Frontal cortex (tissue), 4 donors: ENCODE results near the gene SP140L. TPM values are rescaled to one million over a fixed set of nuclear protein-coding genes. Genes with fewer than 3 reads are reported as not detected.
"Not testable (repeated sequence)": the region's sequence is repeated elsewhere in the genome, so short reads cannot be mapped to it uniquely, and the experiment has no call there.

Experiments used
- DNase-seq, 2 donors: peaks; one replicate each; pipeline ENCODE4 v3.0.0; 2012; ENCODE audit warnings: low spot score in 2 of 2
- FAIRE-seq: peaks from 2 replicates; lab custom pipeline; 2012; peaks lifted over from hg19 to GRCh38; lab: Jason Lieb, UNC
- total RNA-seq: library from RNA; depleted of rRNA; stranded (reverse); fragments of >200 nt; gene quantifications from one replicate; pipeline ENCODE4 v1.2.3, GENCODE V29; 2014
- donor health status: control.
- donor health status: control.
- donor health status: control.

Gene SP140L
- total RNA-seq, 1 donor from 2014 or later = 1.2 TPM

- no peak for FAIRE-seq
- DNase-seq = no peak
Measured at GRCh38 chr2:230356084-230356483, 29.1 kb downstream of the SP140L start.

- FAIRE-seq (no peak), DNase-seq (no peak)
Measured at GRCh38 chr2:230358305-230358704, 31.3 kb downstream of the SP140L start.

- FAIRE-seq (no peak), DNase-seq (no peak)
Measured at GRCh38 chr2:230360028-230360427, 33.0 kb downstream of the SP140L start.

- no peak for FAIRE-seq
Measured at GRCh38 chr2:230362030-230362691, 35.2 kb downstream of the SP140L start.

GRCh38 chr2:230382108-230382507 lies 55.1 kb downstream of the SP140L start:
- DNase-seq (no peak), FAIRE-seq (no peak)

More at GRCh38 chr2:230362030-230362691, 35.2 kb downstream of the SP140L start:
- DNase-seq = no peak

GRCh38 chr2:230383453-230383852 lies 56.5 kb downstream of the SP140L start:
- DNase-seq = no peak
- no peak for FAIRE-seq

GRCh38 chr2:230384986-230385385 lies 58.0 kb downstream of the SP140L start:
- no peak for FAIRE-seq

GRCh38 chr2:230394301-230394700 lies 67.3 kb downstream of the SP140L start:
- FAIRE-seq (no peak), DNase-seq (no peak)

More at GRCh38 chr2:230384986-230385385, 58.0 kb downstream of the SP140L start:
- DNase-seq = no peak

- DNase-seq, FAIRE-seq: not testable (repeated sequence)
Measured at GRCh38 chr2:230398698-230399097, 71.7 kb downstream of the SP140L start.

- FAIRE-seq (no peak), DNase-seq (no peak)
Measured at GRCh38 chr2:230400041-230400440, 73.0 kb downstream of the SP140L start.

GRCh38 chr2:230400454-230400853 lies 73.5 kb downstream of the SP140L start:
- FAIRE-seq (no peak), DNase-seq (no peak)

GRCh38 chr2:230401026-230401425 lies 74.0 kb downstream of the SP140L start:
- not testable (repeated sequence) for FAIRE-seq, DNase-seq

GRCh38 chr2:230403746-230404145 lies 76.8 kb downstream of the SP140L start:
- no peak for FAIRE-seq

GRCh38 chr2:230405824-230406223 lies 78.8 kb downstream of the SP140L start:
- FAIRE-seq (no peak), DNase-seq (no peak)

More at GRCh38 chr2:230403746-230404145, 76.8 kb downstream of the SP140L start:
- DNase-seq = no peak

- DNase-seq = no peak
- no peak for FAIRE-seq
Measured at GRCh38 chr2:230408244-230408842, 81.3 kb downstream of the SP140L start.

- not testable (repeated sequence) for FAIRE-seq, DNase-seq
Measured at GRCh38 chr2:230409316-230409715, 82.3 kb downstream of the SP140L start.

GRCh38 chr2:230410263-230410662 lies 83.3 kb downstream of the SP140L start:
- FAIRE-seq (no peak), DNase-seq (no peak)

GRCh38 chr2:230410861-230411569 lies 84.0 kb downstream of the SP140L start:
- FAIRE-seq = no peak
- peak in 1 of 2 donors; percentile 43 for DNase-seq

GRCh38 chr2:230411570-230412370 lies 84.8 kb downstream of the SP140L start:
- DNase-seq (peak; percentile 57 to 80), FAIRE-seq (no peak)

GRCh38 chr2:230412371-230412711 lies 85.3 kb downstream of the SP140L start:
- no peak for FAIRE-seq
- DNase-seq = no peak
